Right forelimb (tissue), 1 donor: ENCODE data around the gene MAGI2.
"Not testable (repeated sequence)": the region's sequence is repeated elsewhere in the genome, so short reads cannot be mapped to it uniquely, and the experiment has no call there.

Source experiments
- DNase-seq: peaks from one replicate; pipeline ENCODE4 v3.0.0-alpha.2; 2018

Gene MAGI2

GRCh38 chr7:78605119-78605518, 848.3 kb downstream of the MAGI2 start:
- DNase-seq, result no peak

DNA sequence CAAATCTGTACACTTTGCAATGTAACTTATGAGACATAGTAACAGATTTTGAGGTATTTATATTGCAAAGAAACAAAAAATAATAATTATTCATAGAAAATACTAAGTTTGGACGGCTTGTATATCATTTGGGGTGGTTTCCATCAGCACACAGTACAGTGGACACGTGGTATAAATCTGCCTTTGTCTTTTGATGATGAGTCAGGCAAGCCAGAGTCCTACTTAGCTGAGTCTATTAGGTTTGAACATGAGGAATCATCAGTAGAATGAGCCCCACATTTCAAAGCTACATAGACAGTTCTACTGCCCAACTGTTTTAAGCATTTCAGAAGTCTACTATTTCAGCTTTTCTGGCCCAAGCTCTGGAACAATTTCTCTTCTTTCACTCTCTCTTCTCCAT, 851.7 kb downstream of the MAGI2 start:
- no peak for DNase-seq

- DNase-seq, result no peak
These were observed 859.3 kb downstream of the MAGI2 start for GRCh38 chr7:78594156-78594555.

- no peak for DNase-seq
These were observed 865.1 kb downstream of the MAGI2 start for GRCh38 chr7:78588393-78588792.

DNA sequence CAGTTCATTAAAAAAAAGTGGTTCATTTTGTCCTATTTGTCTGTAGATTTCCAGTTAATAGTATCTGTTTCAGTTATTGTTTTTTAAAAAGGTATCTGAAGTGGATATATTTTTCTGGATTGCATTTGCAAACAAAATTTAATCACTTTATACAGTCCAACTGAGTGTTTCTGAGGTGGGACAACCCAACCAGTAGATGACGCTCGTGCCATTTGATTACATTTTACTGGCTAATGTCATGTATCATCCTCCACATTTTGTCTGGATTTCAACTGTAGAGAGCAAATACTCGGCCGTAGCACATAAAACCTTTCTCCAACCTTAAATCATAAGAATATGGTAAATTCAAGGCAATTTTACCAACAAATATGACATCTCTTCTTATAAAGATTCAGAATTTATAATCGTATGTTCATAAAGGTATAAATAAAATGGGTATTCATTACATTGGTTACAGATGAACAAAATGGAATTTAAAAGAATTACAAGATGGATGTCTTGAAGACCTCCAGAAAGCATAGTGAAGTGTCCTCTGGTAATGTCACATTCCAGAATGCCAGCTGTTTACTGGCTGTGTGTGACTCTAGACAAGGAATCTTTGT, 865.9 kb downstream of the MAGI2 start:
- no peak for DNase-seq

DNA sequence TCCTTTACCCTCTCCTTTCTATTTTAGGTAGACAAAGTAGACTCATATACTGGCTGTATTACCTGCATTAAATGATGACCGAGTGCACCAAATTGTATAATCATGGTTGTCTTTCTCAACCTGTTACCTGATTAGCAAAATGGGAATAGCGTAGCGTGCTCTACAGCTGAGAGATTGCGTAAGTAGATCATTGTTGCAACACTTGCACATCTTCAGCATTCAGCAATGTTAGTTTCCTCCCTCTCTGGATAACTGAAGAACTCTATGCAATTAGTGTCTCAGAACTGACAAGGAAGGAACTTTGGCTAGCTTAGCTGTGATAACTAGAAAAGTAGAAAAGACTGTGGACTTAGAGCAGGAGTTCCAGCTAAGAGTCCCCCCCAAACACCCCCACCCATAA, 867.5 kb downstream of the MAGI2 start:
- DNase-seq, result no peak

DNA sequence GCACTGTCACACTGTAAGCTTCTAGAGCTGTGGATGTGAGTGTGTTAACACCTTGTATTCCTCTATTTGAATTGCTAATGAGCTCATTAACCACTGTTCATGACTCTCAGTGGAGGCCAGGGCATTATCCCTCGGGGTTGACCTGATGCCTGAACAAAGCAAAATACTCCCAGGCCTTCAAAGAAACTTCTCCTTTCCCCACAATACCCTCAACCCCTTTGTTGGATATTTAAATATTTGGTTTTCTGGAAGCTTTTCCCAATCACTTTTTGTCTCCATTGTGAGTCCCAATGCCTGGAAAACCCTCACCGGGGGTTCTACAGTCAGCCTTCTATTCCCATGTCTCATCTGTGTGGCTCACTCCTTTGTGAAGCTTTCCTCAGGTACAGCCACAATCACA, 874.8 kb downstream of the MAGI2 start:
- no peak for DNase-seq

- DNase-seq, result not testable (repeated sequence)
These were observed 876.1 kb downstream of the MAGI2 start for GRCh38 chr7:78577174-78577952.

DNA sequence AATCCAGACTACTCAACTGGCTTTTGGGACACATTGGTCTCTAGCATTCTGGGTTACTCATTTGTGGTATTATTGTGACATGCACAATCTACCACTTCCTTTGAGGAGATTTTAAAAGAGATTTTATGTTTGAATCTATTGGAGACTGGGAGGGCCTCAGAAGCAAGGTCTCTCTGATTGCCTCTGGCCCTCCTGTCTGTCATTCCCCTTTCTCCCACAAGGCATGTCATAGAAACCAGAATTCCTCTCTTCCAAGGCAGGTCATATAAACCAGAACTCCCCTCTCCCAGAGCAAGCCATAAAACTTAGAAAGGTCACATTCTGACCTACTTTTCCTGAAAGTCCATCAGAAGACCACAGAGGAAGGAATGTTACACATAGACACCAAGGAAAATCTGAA, 877.2 kb downstream of the MAGI2 start:
- DNase-seq, result no peak

- no peak for DNase-seq
These were observed 882.2 kb downstream of the MAGI2 start for GRCh38 chr7:78571292-78571691.

DNA sequence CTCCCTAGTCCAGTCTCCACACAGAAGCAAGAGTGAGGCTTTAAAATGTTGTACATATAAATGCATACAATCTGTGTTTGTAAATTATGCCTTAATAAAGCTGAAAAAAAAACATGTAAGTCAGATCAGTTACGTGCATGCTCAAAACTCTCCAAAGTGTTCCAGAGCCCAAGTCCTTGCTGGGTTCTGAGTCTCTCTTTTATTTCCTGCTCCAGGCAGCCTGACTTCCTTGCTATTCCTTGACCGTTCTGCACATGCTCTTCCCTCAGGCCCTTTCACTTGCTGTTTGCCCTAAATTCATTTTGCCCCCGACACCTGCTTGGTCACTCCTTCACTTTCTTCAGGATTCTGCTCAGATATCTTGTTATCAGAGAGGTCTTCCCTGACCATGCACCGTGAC, 884.8 kb downstream of the MAGI2 start:
- no peak for DNase-seq

GRCh38 chr7:78567836-78568235, 885.6 kb downstream of the MAGI2 start:
- DNase-seq, result no peak

- no peak for DNase-seq
These were observed 887.7 kb downstream of the MAGI2 start for GRCh38 chr7:78565784-78566183.

DNA sequence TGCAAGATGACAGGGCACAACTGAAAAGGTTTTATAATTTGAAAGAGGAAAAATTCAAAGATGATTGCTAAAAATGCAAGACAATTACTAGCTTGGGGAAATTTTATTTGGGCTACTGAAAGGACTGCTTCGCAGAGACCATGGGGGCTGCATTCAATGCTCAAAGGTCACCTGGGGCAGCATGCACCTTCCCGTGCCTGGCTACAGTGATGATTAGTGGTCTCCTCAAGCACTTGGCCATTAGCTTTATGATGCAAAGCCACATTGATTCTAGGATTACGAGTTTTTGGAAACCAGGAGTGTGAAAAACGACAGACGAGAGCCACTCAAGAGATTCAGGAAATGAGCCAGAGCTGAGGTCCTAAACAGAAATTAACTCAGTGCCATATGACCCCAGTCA, 890.3 kb downstream of the MAGI2 start:
- no peak for DNase-seq

- DNase-seq, result no peak
These were observed 891.3 kb downstream of the MAGI2 start for GRCh38 chr7:78562191-78562590.

- no peak for DNase-seq
These were observed 894.9 kb downstream of the MAGI2 start for GRCh38 chr7:78558566-78558965.

DNA sequence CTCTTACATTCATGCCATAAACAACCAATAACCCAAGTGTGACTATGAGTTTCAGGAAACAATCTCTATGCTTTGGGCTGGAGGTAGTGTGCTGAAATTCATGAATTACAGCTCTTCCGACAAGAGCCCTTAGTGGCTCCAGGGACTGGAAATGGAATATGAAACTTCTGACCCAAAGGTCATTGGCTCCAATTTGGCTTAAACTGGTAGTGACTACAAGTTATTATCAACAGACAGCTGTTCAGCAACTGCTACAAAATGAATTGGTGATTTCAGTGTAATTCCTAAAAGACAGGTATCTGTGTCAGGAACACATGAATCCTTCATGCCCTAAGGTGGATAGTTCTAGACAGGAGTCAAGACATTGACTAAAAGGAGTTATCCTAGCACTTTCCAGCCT, 909.5 kb downstream of the MAGI2 start:
- DNase-seq, result no peak

GRCh38 chr7:78542981-78543380, 910.5 kb downstream of the MAGI2 start:
- no peak for DNase-seq

DNA sequence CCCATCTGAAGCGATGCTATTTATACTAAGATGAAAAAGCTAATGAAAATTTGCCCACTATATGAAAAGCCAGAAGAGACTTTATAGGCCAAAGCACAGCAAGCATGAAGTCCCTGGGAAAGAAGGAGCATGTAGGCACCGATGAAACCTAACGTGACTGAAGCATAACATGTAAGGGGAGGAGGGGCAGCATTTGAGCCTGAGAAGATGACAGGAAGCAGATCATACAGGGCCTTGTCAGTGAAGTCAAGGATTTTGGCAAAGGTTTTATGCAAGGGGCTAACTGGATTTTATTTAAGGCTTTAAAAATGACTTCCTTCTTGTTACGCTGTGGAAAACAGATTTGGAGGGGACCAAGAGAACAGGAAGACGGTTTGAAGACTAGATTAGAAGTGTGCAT, 910.9 kb downstream of the MAGI2 start:
- DNase-seq, result no peak

GRCh38 chr7:78539825-78540224, 913.6 kb downstream of the MAGI2 start:
- no peak for DNase-seq

GRCh38 chr7:78535655-78536054, 917.8 kb downstream of the MAGI2 start:
- DNase-seq, result no peak

DNA sequence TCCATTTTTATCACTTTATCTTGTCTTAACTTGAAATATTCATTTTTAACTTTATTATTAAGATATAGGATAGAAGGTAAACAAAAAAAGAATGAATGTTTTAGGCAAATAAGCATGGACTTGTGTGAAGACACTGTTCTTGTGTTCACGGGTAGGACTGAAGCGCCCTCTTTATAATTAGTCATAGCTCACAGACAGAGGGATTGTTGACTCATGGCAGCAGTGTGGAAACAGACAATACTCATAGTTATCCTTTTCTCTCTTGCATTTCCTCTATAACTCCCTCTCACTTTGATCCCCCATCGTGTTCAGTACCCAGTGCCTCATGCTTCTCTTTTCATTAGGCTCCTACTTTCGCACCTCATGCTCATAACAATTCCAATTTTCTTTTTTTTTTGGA, 923.1 kb downstream of the MAGI2 start:
- DNase-seq, result no peak

- DNase-seq, result no peak
These were observed 924.1 kb downstream of the MAGI2 start for GRCh38 chr7:78529392-78529791.

DNA sequence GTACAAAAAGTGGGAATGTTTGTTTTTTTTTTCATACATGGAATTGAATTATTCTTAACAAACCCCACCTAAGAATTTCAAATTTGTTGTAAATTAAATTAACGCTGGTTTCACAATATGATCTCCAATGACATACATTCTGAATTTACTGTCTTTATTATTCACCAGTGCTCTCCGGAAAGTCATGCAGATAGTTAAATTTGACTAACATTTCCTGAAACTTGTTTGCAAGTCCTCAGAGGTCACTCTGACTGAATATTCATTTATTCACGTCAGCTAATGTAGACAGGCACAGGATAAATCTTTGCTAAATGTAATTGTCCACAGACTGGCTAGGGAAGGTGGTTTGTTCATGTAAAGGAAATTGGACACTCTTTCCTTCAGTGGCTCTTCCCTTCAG, 924.5 kb downstream of the MAGI2 start:
- no peak for DNase-seq

DNA sequence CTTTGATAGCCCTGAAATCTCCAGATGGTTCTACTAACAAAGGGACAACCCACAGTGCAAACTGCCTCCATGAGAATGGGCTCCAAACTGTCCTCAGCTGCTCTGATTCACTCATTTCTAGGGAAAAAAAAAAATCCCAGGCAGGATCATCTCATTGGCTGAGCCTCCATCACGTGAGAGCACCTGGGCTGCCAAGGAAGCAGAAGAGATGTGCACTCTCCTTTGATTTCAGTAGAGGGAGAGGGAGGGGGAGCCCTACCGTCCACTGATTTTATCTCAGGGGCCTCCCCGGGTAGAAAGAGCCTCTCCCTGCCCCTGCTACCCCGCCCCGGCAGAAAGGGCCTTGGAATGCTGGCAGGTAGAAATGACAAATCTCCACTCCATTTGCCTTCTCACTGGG, 929.5 kb downstream of the MAGI2 start:
- DNase-seq, result no peak
